Measurements from ENCODE around the gene TTC24. TPM values are rescaled to one million over a fixed set of nuclear protein-coding genes. Genes with fewer than 3 reads are reported as not detected.

TTC24 gene
- polyA plus RNA-seq, 1 of the 3 experiments (the other 2 are of a cell fraction): not detected

DNA sequence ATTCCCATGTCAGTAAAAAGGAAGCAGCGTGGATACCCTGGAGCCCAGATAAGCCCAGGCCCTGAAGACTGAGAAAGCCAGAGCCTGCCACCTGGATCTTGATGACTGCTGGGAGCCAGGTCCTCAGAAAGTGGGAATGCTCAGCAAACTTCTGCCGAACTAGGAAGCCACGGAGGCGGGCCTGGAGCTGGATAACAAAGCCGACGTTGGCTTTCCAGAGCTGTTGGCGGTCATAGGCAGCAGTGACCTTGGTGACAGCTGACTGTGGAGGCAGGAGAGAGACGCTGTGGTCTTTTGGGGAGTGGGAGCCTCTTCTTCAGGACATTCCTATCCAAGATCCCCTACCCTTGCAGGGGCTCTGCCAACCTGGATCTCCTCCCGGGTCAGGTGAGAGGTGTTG is 31.5 kb upstream of the TTC24 start:
- no peak for DNase-seq
- no peaks in the 10 kb centered on the region for H3K27me3 ChIP-seq (ENCODE audit: insufficient read depth)
- TF ChIP-seq FOSL2 (IDR thresholded peaks at IDR 0.05; ENCODE audit: borderline replicate concordance, low read depth) (no peak), EP300 (IDR thresholded peaks at IDR 0.05; ENCODE audit: borderline replicate concordance in 1 of 2, low read depth in 1 of 2, low read length in 1 of 2) (no peak), JUND (IDR thresholded peaks at IDR 0.05) (no peak), NFIC (IDR thresholded peaks at IDR 0.05; ENCODE audit: borderline replicate concordance) (no peak)
- TF ChIP-seq, protein P1, sequence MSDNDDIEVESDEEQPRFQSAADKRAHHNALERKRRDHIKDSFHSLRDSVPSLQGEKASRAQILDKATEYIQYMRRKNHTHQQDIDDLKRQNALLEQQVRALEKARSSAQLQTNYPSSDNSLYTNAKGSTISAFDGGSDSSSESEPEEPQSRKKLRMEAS (IDR thresholded peaks at IDR 0.05; ENCODE audit: low read depth): no peak
- peaks cover 6 to 19% of the 10 kb centered on the region in 2 experiments for H3K36me3 ChIP-seq (replicated peaks in 1 of 2; ENCODE audit: control insufficient read depth in 1 of 2, insufficient read depth in 2 of 2, low read length in 1 of 2)
- H3F3A ChIP-seq (replicated peaks; ENCODE audit: insufficient read depth): no peaks in the 10 kb centered on the region
- CTCF ChIA-PET: no interaction called here
- no peaks in the 10 kb centered on the region for H3K79me2 ChIP-seq (ENCODE audit: insufficient read depth)
- H3K9me2 ChIP-seq: no peaks in the 10 kb centered on the region
- no peak overlapping the region for H3K9ac ChIP-seq
- H4K20me1 ChIP-seq (ENCODE audit: insufficient read depth): no peaks in the 10 kb centered on the region
- no peak overlapping the region for H3K4me2 ChIP-seq
- H3K27ac ChIP-seq (ENCODE audit: low read depth in 2 of 2, low read length in 1 of 2): no peak overlapping the region
- 96% methylated on average over 9 of the region's 9 CpGs for WGBS (ENCODE audit: low lambda C conversion rate)
- no peaks in the 10 kb centered on the region for H3K9me3 ChIP-seq
- H2AFZ ChIP-seq (ENCODE audit: low read depth): no peak overlapping the region
- POLR2A ChIA-PET: no interaction called here
- no peaks in the 10 kb centered on the region for H3K4me1 ChIP-seq (ENCODE audit: control insufficient read depth in 1 of 2, insufficient read depth in 2 of 2, low read depth in 1 of 2, low read length in 1 of 2)
- H3K4me3 ChIP-seq (ENCODE audit: low read depth in 2 of 2, low read length in 1 of 2): no peak overlapping the region

DNA sequence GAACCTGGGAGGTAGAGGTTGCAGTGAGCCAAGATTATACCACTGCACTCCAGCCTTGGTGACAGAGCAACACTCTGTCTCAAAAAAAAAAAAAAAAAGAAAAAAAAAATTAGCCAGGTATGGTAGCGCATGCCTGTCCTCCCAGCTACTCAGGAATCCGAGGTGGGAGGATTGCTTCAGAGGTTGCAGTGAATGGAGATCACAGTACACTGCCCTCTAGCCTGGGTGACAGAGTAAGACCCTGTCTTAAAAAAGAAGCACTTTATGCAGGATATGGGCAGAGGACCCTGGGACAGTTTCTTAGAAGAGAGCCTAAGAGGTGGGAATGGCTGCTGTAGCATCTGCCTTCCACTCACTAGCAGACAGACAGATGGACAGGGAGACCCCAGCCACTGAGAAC is 30.1 kb upstream of the TTC24 start:
- POLR2A ChIA-PET: interaction anchor here (0.7 kb wide), 1 partner anchor 23 kb away, joined by 3 read pairs; no protein-coding TSS in a partner anchor
- Histone ChIP-seq H3K79me2 (ENCODE audit: insufficient read depth) (no peaks in the 10 kb centered on the region), H3K4me3 (ENCODE audit: low read depth in 2 of 2, low read length in 1 of 2) (no peak overlapping the region), H3K27me3 (ENCODE audit: insufficient read depth) (no peaks in the 10 kb centered on the region), H3K36me3 (replicated peaks in 1 of 2; ENCODE audit: control insufficient read depth in 1 of 2, insufficient read depth in 2 of 2, low read length in 1 of 2) (peaks cover 11 to 17% of the 10 kb centered on the region in 2 experiments), H3K4me2 (no peak overlapping the region), H3K9ac (no peak overlapping the region), H3K4me1 (ENCODE audit: control insufficient read depth in 1 of 2, insufficient read depth in 2 of 2, low read depth in 1 of 2, low read length in 1 of 2) (no peaks in the 10 kb centered on the region), H3K9me3 (no peaks in the 10 kb centered on the region), H4K20me1 (ENCODE audit: insufficient read depth) (no peaks in the 10 kb centered on the region), H3K27ac (ENCODE audit: low read depth in 2 of 2, low read length in 1 of 2) (no peak overlapping the region), H3K9me2 (no peaks in the 10 kb centered on the region), H2AFZ (ENCODE audit: low read depth) (no peak overlapping the region), H3F3A (replicated peaks; ENCODE audit: insufficient read depth) (no peaks in the 10 kb centered on the region)
- no peak for TF ChIP-seq YY1 (IDR thresholded peaks at IDR 0.05; ENCODE audit: low read depth)
- no peak for TF ChIP-seq EP300 (IDR thresholded peaks at IDR 0.05; ENCODE audit: borderline replicate concordance in 1 of 2, low read depth in 1 of 2, low read length in 1 of 2)
- TF ChIP-seq MEF2A (IDR thresholded peaks at IDR 0.05; ENCODE audit: borderline replicate concordance, low read depth): no peak
- TF ChIP-seq PBX3 (IDR thresholded peaks at IDR 0.05): no peak
- TF ChIP-seq FOXJ3 (CRISPR knock-in tag; IDR thresholded peaks at IDR 0.05): no peak
- no peak for TF ChIP-seq FOXM1 (IDR thresholded peaks at IDR 0.05; ENCODE audit: low read depth)
- TF ChIP-seq FOSL2 (IDR thresholded peaks at IDR 0.05; ENCODE audit: borderline replicate concordance, low read depth): no peak
- TF ChIP-seq, protein P1 (IDR thresholded peaks at IDR 0.05; ENCODE audit: low read depth): no peak
- no peak for TF ChIP-seq GATA2 (CRISPR knock-in tag; IDR thresholded peaks at IDR 0.05)
- TF ChIP-seq POLR2AphosphoS5 (IDR thresholded peaks at IDR 0.05; ENCODE audit: low read depth, low read length): no peak
- TF ChIP-seq TAF1 (IDR thresholded peaks at IDR 0.05; ENCODE audit: borderline replicate concordance, low read depth, low read length): no peak
- TF ChIP-seq GABPA (IDR thresholded peaks at IDR 0.05; ENCODE audit: low read depth): no peak
- TF ChIP-seq SIN3A (IDR thresholded peaks at IDR 0.05; ENCODE audit: borderline replicate concordance, low read depth, low read length): no peak
- no peak for TF ChIP-seq CHD2 (IDR thresholded peaks at IDR 0.05; ENCODE audit: low read length, partially characterized antibody)
- no peak for TF ChIP-seq TEAD4 (IDR thresholded peaks at IDR 0.05; ENCODE audit: borderline replicate concordance, insufficient read depth)
- no peak for TF ChIP-seq SMC3 (IDR thresholded peaks at IDR 0.05; ENCODE audit: low read depth, low read length)
- TF ChIP-seq, protein P2, sequence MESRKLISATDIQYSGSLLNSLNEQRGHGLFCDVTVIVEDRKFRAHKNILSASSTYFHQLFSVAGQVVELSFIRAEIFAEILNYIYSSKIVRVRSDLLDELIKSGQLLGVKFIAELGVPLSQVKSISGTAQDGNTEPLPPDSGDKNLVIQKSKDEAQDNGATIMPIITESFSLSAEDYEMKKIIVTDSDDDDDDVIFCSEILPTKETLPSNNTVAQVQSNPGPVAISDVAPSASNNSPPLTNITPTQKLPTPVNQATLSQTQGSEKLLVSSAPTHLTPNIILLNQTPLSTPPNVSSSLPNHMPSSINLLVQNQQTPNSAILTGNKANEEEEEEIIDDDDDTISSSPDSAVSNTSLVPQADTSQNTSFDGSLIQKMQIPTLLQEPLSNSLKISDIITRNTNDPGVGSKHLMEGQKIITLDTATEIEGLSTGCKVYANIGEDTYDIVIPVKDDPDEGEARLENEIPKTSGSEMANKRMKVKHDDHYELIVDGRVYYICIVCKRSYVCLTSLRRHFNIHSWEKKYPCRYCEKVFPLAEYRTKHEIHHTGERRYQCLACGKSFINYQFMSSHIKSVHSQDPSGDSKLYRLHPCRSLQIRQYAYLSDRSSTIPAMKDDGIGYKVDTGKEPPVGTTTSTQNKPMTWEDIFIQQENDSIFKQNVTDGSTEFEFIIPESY (IDR thresholded peaks at IDR 0.05; ENCODE audit: borderline replicate concordance, low read depth): no peak
- no peak for TF ChIP-seq ELF1 (IDR thresholded peaks at IDR 0.05)
- CTCF ChIA-PET: interaction anchor here (0.9 to 1.5 kb wide), 5 partner anchors 17 to 92 kb away, joined by 3 to 5 read pairs (median 4); no protein-coding TSS in a partner anchor
- 84% methylated on average over 2 of the region's 2 CpGs for WGBS (ENCODE audit: low lambda C conversion rate)
- no peak for DNase-seq

Data from SK-N-SH (cell line).